HL-60 (cell line): ENCODE measurements around the gene TRIM62.

Experiments used
- DNase-seq, 2 experiments: peaks; one replicate each; pipeline ENCODE4 v3.0.0-alpha.2; 2010 to 2020; ENCODE audit warnings: low read depth in 1 of 2, low spot score in 1 of 2
- H3K27ac ChIP-seq: fragments of 250-450 bp; sonication (Bioruptor Pico); replicated peaks from 2 replicates; pipeline ENCODE4 v1.5.1; 2020; ENCODE audit warnings: mild to moderate bottlenecking, moderate library complexity
- H3K27me3 ChIP-seq: fragments of 250-450 bp; sonication (Bioruptor Pico); 2 replicates; pipeline ENCODE4 v1.5.1; 2021; ENCODE audit warnings: mild to moderate bottlenecking, moderate library complexity; ENCODE audit not compliant: insufficient read depth, poor library complexity, severe bottlenecking
- H3K4me3 ChIP-seq: replicated peaks from 2 replicates; pipeline ENCODE4 v1.5.1; 2011; ENCODE audit warnings: mild to moderate bottlenecking, control low read depth, low read length; ENCODE audit not compliant: insufficient read depth
- CTCF ChIP-seq: IDR thresholded peaks from one replicate; pipeline ENCODE4 v1.5.1; 2011; ENCODE audit warnings: low read length, control low read depth, inconsistent platforms; ENCODE audit not compliant: insufficient read depth
- GABPA ChIP-seq: IDR thresholded peaks from 2 replicates; pipeline ENCODE4 v1.6.1; 2012; ENCODE audit warnings: low read depth
- POLR2AphosphoS5 ChIP-seq: IDR thresholded peaks from 2 replicates; pipeline ENCODE4 v1.6.1; 2012; ENCODE audit warnings: low read depth
- REST ChIP-seq: IDR thresholded peaks from 2 replicates; pipeline ENCODE4 v1.6.1; 2012; ENCODE audit warnings: low read depth; ENCODE audit not compliant: insufficient replicate concordance
- SPI1 ChIP-seq: IDR thresholded peaks from 2 replicates; pipeline ENCODE4 v1.6.1; 2012; ENCODE audit warnings: low read depth, mild to moderate bottlenecking, borderline replicate concordance

Gene TRIM62

DNA sequence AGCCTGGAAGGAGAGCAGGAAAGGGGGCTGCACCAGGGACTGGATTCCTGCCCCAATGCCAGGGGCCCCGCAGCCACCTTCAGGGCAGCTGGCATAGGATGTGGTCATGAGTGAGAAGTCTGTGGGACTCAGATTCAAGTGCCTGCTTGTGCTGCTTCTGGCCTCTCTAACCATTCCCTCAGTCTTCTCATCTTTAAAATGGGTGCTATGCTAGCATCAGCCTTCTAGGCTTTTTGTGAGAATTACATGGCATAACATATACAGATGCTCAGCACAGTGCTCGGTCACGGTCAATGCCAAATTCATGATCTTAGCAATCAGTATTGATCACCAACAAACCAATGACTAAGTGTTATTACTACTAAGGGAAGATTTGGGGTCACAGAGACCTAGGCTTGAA lies 23.5 kb downstream of the TRIM62 start:
- DNase-seq = no peak
- Histone ChIP-seq H3K27me3 (no peaks in the 10 kb centered on the region), H3K27ac (no peak overlapping the region), H3K4me3 (no peak overlapping the region)
- TF ChIP-seq GABPA = no peak
- TF ChIP-seq SPI1 = no peak
- no peak for TF ChIP-seq CTCF
- TF ChIP-seq REST = no peak
- TF ChIP-seq POLR2AphosphoS5 = no peak

GRCh38 chr1:33157131-33157530 lies 24.7 kb downstream of the TRIM62 start:
- H3K27ac ChIP-seq = no peak overlapping the region
- TF ChIP-seq POLR2AphosphoS5 = no peak
- no peak for TF ChIP-seq CTCF
- no peak for TF ChIP-seq SPI1
- no peak for TF ChIP-seq GABPA
- TF ChIP-seq REST = no peak
- H3K4me3 ChIP-seq = no peak overlapping the region
- no peaks in the 10 kb centered on the region for H3K27me3 ChIP-seq
- no peak for DNase-seq

GRCh38 chr1:33155877-33156538 lies 25.8 kb downstream of the TRIM62 start:
- Histone ChIP-seq H3K27ac (no peak overlapping the region), H3K27me3 (no peaks in the 10 kb centered on the region), H3K4me3 (no peak overlapping the region)
- DNase-seq = no peak
- no peak; the same call in 1 of the 2 replicates for TF ChIP-seq SPI1
- TF ChIP-seq GABPA = no peak
- no peak for TF ChIP-seq CTCF
- TF ChIP-seq POLR2AphosphoS5 = no peak
- no peak for TF ChIP-seq REST
